GM23248 (cell line): ENCODE data around the gene HPS5. TPM values are rescaled to one million over a fixed set of nuclear protein-coding genes. Genes with fewer than 3 reads are reported as not detected.

Experiments
- DNase-seq: peaks from one replicate; pipeline ENCODE4 v3.0.0-alpha.2; 2015
- H2AFZ ChIP-seq: fragments of 200-600 bp; sonication (generic); 2 replicates; pipeline ENCODE4 v1.6.1; 2016; ENCODE audit warnings: antibody characterized with exemption
- H3F3A ChIP-seq: fragments of 200-600 bp; sonication (generic); 2 replicates; pipeline ENCODE4 v1.6.1; 2016; ENCODE audit warnings: mild to moderate bottlenecking, antibody characterized with exemption, mixed run types; ENCODE audit not compliant: insufficient read depth
- H3K27ac ChIP-seq: fragments of 200-600 bp; sonication (generic); 2 replicates; pipeline ENCODE4 v1.5.1; 2016; ENCODE audit warnings: mild to moderate bottlenecking
- H3K27me3 ChIP-seq: fragments of 200-600 bp; sonication (generic); replicated peaks from 2 replicates; pipeline ENCODE4 v1.6.1; 2016; ENCODE audit warnings: mild to moderate bottlenecking; ENCODE audit not compliant: insufficient read depth
- H3K36me3 ChIP-seq: fragments of 200-600 bp; sonication (generic); 2 replicates; pipeline ENCODE4 v1.6.1; 2016; ENCODE audit warnings: low read depth, mild to moderate bottlenecking
- H3K4me1 ChIP-seq: fragments of 200-600 bp; sonication (generic); 2 replicates; pipeline ENCODE4 v1.6.1; 2016; ENCODE audit warnings: mild to moderate bottlenecking; ENCODE audit not compliant: insufficient read depth
- H3K4me2 ChIP-seq: fragments of 200-600 bp; sonication (generic); one replicate; pipeline ENCODE4 v1.6.1; 2016; ENCODE audit warnings: mild to moderate bottlenecking; ENCODE audit not compliant: unreplicated experiment
- H3K4me3 ChIP-seq: fragments of 200-600 bp; sonication (generic); 2 replicates; pipeline ENCODE4 v1.5.1; 2016; ENCODE audit warnings: mild to moderate bottlenecking
- H3K79me2 ChIP-seq: fragments of 200-600 bp; sonication (generic); 2 replicates; pipeline ENCODE4 v1.6.1; 2016; ENCODE audit warnings: mild to moderate bottlenecking; ENCODE audit not compliant: insufficient read depth
- H3K9ac ChIP-seq: fragments of 200-600 bp; sonication (generic); 2 replicates; pipeline ENCODE4 v1.6.1; 2016; ENCODE audit warnings: mild to moderate bottlenecking
- H3K9me2 ChIP-seq: fragments of 200-600 bp; sonication (generic); 2 replicates; pipeline ENCODE4 v1.6.1; 2016; ENCODE audit warnings: mixed run types, mild to moderate bottlenecking, moderate library complexity; ENCODE audit not compliant: insufficient read depth
- H3K9me3 ChIP-seq: fragments of 200-600 bp; sonication (generic); one replicate; pipeline ENCODE4 v1.6.1; 2017; ENCODE audit warnings: low read depth
- H4K20me1 ChIP-seq: fragments of 200-600 bp; sonication (generic); 2 replicates; pipeline ENCODE4 v1.6.0; 2016; ENCODE audit not compliant: insufficient read depth
- EZH2 ChIP-seq: fragments of 200-600 bp; sonication (generic); IDR thresholded peaks from 2 replicates; pipeline ENCODE4 v1.6.1; 2018; ENCODE audit warnings: antibody characterized with exemption, mild to moderate bottlenecking; ENCODE audit not compliant: insufficient read depth, poor library complexity, severe bottlenecking
- EZH2phosphoT487 ChIP-seq: fragments of 200-600 bp; sonication (generic); IDR thresholded peaks from 2 replicates; pipeline ENCODE4 v1.6.1; 2018; ENCODE audit warnings: antibody characterized with exemption, moderate library complexity, mild to moderate bottlenecking, low read depth; ENCODE audit not compliant: insufficient read depth
- WGBS, 2 experiments: methylation state at CpG; one replicate each; pipeline ENCODE4 v1.1.6; 2015 to 2017; ENCODE audit warnings: low lambda C conversion rate in 2 of 2, low coverage in 1 of 2; ENCODE audit errors: missing lambda C conversion rate in 2 of 2; 5-methylcytosine and 5-hydroxymethylcytosine counted together
- in situ Hi-C: fragments of 300-500 bp; cut with MboI; formaldehyde crosslinking; loops from 2 replicates; pipeline ENCODE4 v1.15.0; 2020
- polyA plus RNA-seq: library from polyadenylated mRNA; unstranded; fragments of >200 nt; fragmentation: Nextera tagmentation; extraction: Ambion mirVana; gene quantifications from 2 replicates; pipeline ENCODE4 v1.2.1, GENCODE V29; 2016
- total RNA-seq: library from RNA; depleted of rRNA; stranded (reverse); fragments of >200 nt; shearing (Covaris generic); gene quantifications from 2 replicates; pipeline ENCODE4 v1.2.3, GENCODE V29; 2014

HPS5 gene
- total and polyA plus RNA-seq, 2 experiments from 2014 or later: 20.2 to 34.9 TPM

GRCh38 chr11:18304745-18305144 is 17.2 kb downstream of the HPS5 start:
- no peak overlapping the region for H2AFZ ChIP-seq
- H3K9me2 ChIP-seq: no peaks in the 10 kb centered on the region
- H3K9ac ChIP-seq: no peak overlapping the region
- H3K4me1 ChIP-seq: no peaks in the 10 kb centered on the region
- no peak for DNase-seq
- no peaks in the 10 kb centered on the region for H3F3A ChIP-seq
- H3K27ac ChIP-seq: no peak overlapping the region
- no peak overlapping the region for H3K4me3 ChIP-seq
- peaks cover 3% of the 10 kb centered on the region; the same call in 1 of the 2 replicates for H3K79me2 ChIP-seq
- no peak overlapping the region for H3K4me2 ChIP-seq
- in situ Hi-C loops: no loop called here
- no peaks in the 10 kb centered on the region for H4K20me1 ChIP-seq
- TF ChIP-seq EZH2phosphoT487: no peak
- TF ChIP-seq EZH2: no peak
- H3K27me3 ChIP-seq: no peaks in the 10 kb centered on the region
- no peaks in the 10 kb centered on the region for H3K9me3 ChIP-seq
- peaks cover 56% of the 10 kb centered on the region for H3K36me3 ChIP-seq

- peaks cover 49% of the 10 kb centered on the region for H3K36me3 ChIP-seq
- no peaks in the 10 kb centered on the region for H3K79me2 ChIP-seq
- no peak for TF ChIP-seq EZH2phosphoT487
- TF ChIP-seq EZH2: no peak
- H4K20me1 ChIP-seq: no peaks in the 10 kb centered on the region
- DNase-seq: no peak
- H3K9me3 ChIP-seq: no peaks in the 10 kb centered on the region
- H3K27me3 ChIP-seq: no peaks in the 10 kb centered on the region
- H3K4me1 ChIP-seq: no peaks in the 10 kb centered on the region
- no peak overlapping the region for H2AFZ ChIP-seq
- H3K9ac ChIP-seq: no peak overlapping the region
- H3F3A ChIP-seq: no peaks in the 10 kb centered on the region
- H3K4me3 ChIP-seq: no peak overlapping the region
- H3K9me2 ChIP-seq: no peaks in the 10 kb centered on the region
- no peak overlapping the region for H3K27ac ChIP-seq
- no peak overlapping the region for H3K4me2 ChIP-seq
- in situ Hi-C loops: no loop called here
These were observed 22.2 kb downstream of the HPS5 start for GRCh38 chr11:18299721-18300120.

GRCh38 chr11:18295316-18295715 is 26.6 kb downstream of the HPS5 start:
- Histone ChIP-seq H3K27ac (no peak overlapping the region), H3K4me1 (no peaks in the 10 kb centered on the region), H3K36me3 (peaks cover 66% of the 10 kb centered on the region), H3K4me2 (no peak overlapping the region), H2AFZ (no peak overlapping the region), H3F3A (no peaks in the 10 kb centered on the region), H3K9me3 (no peaks in the 10 kb centered on the region), H4K20me1 (no peaks in the 10 kb centered on the region), H3K27me3 (no peaks in the 10 kb centered on the region), H3K4me3 (no peak overlapping the region), H3K79me2 (no peaks in the 10 kb centered on the region), H3K9me2 (no peaks in the 10 kb centered on the region), H3K9ac (no peak overlapping the region)
- in situ Hi-C loops: no loop called here
- TF ChIP-seq EZH2phosphoT487 (no peak), EZH2 (no peak)
- 89 to 93% methylated on average over 2 of the region's 2 CpGs for WGBS, 2 experiments
- no peak for DNase-seq

GRCh38 chr11:18294862-18295261 is 27.1 kb downstream of the HPS5 start:
- H3K4me1 ChIP-seq: no peaks in the 10 kb centered on the region
- H3K27ac ChIP-seq: no peak overlapping the region
- no peak overlapping the region for H3K4me3 ChIP-seq
- no peak overlapping the region for H3K9ac ChIP-seq
- no peaks in the 10 kb centered on the region for H3K79me2 ChIP-seq
- H4K20me1 ChIP-seq: no peaks in the 10 kb centered on the region
- no peak for DNase-seq
- H3K4me2 ChIP-seq: no peak overlapping the region
- WGBS, 2 experiments: 90 to 91% methylated on average over 5 of the region's 5 CpGs
- peaks cover 65% of the 10 kb centered on the region for H3K36me3 ChIP-seq
- in situ Hi-C loops: no loop called here
- no peaks in the 10 kb centered on the region for H3F3A ChIP-seq
- no peaks in the 10 kb centered on the region for H3K9me2 ChIP-seq
- H3K27me3 ChIP-seq: no peaks in the 10 kb centered on the region
- TF ChIP-seq EZH2phosphoT487 (no peak), EZH2 (no peak)
- no peaks in the 10 kb centered on the region for H3K9me3 ChIP-seq
- H2AFZ ChIP-seq: no peak overlapping the region

- Histone ChIP-seq H3K9me2 (no peaks in the 10 kb centered on the region), H3K27ac (no peak overlapping the region), H3K79me2 (no peaks in the 10 kb centered on the region), H4K20me1 (no peaks in the 10 kb centered on the region), H3F3A (no peaks in the 10 kb centered on the region), H3K27me3 (no peaks in the 10 kb centered on the region), H3K9me3 (no peaks in the 10 kb centered on the region), H3K4me2 (no peak overlapping the region), H3K4me1 (no peaks in the 10 kb centered on the region), H3K36me3 (peaks cover 63% of the 10 kb centered on the region), H2AFZ (no peak overlapping the region), H3K4me3 (no peak overlapping the region), H3K9ac (no peak overlapping the region)
- no peak for DNase-seq
- WGBS, 2 experiments: 96 to 97% methylated on average over 4 of the region's 4 CpGs
- in situ Hi-C loops: no loop called here
- no peak for TF ChIP-seq EZH2phosphoT487
These were observed 33.0 kb downstream of the HPS5 start for GRCh38 chr11:18288911-18289310.
